Fibroblast of villous mesenchyme (primary cell): Measurements from ENCODE around the gene MUC4. TPM values are rescaled to one million over a fixed set of nuclear protein-coding genes. Genes with fewer than 3 reads are reported as not detected.

Experiments used
- DNase-seq: peaks from one replicate; pipeline ENCODE4 v3.0.0-alpha.2; 2010; ENCODE audit warnings: low read depth
- H3K4me3 ChIP-seq: 2 replicates; pipeline ENCODE4 v1.5.1; 2011; ENCODE audit warnings: low read depth, mild to moderate bottlenecking, low read length
- total RNA-seq: library from RNA; depleted of rRNA; stranded (reverse); fragments of >200 nt; gene quantifications from 2 replicates; pipeline ENCODE4 v1.2.3, GENCODE V29; 2012
- TF ChIP-seq, protein P1 (sequence below): IDR thresholded peaks from 2 replicates; pipeline ENCODE4 v1.5.1; 2012; ENCODE audit warnings: low read depth, mild to moderate bottlenecking, low read length; ENCODE audit not compliant: insufficient read depth

MUC4 gene, protein sequence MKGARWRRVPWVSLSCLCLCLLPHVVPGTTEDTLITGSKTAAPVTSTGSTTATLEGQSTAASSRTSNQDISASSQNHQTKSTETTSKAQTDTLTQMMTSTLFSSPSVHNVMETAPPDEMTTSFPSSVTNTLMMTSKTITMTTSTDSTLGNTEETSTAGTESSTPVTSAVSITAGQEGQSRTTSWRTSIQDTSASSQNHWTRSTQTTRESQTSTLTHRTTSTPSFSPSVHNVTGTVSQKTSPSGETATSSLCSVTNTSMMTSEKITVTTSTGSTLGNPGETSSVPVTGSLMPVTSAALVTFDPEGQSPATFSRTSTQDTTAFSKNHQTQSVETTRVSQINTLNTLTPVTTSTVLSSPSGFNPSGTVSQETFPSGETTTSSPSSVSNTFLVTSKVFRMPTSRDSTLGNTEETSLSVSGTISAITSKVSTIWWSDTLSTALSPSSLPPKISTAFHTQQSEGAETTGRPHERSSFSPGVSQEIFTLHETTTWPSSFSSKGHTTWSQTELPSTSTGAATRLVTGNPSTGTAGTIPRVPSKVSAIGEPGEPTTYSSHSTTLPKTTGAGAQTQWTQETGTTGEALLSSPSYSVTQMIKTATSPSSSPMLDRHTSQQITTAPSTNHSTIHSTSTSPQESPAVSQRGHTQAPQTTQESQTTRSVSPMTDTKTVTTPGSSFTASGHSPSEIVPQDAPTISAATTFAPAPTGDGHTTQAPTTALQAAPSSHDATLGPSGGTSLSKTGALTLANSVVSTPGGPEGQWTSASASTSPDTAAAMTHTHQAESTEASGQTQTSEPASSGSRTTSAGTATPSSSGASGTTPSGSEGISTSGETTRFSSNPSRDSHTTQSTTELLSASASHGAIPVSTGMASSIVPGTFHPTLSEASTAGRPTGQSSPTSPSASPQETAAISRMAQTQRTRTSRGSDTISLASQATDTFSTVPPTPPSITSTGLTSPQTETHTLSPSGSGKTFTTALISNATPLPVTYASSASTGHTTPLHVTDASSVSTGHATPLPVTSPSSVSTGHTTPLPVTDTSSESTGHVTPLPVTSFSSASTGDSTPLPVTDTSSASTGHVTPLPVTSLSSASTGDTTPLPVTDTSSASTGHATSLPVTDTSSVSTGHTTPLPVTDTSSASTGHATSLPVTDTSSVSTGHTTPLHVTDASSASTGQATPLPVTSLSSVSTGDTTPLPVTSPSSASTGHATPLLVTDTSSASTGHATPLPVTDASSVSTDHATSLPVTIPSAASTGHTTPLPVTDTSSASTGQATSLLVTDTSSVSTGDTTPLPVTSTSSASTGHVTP (N-terminal part only)
- not detected in 2 replicates for total RNA-seq

DNA sequence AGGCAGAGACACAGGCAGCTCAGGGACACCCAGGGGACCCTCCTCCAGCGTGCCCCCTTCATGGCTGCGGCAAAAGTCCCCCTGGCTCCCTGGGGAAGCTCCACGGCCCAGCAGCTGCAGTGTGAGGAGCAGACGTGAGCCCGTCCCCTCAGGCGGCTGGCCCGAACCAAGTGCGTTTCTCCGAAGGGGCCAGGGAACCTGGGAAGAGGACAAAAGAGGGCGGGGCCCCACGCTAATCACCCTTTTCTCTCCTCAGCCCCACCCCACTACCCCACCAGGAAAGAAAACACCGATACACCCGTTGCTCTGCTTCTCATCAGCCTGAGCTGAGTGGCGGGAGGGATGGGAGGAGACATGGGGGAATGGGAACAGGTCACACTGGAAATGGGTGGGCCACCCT lies at the start of gene MUC4:
TSS of gene MUC4 (minus strand) at position 174 of the 400 bp plus-strand sequence. CDS start at position 62, 112 bp downstream.
- H3K4me3 ChIP-seq = no peak within 1 kb of the TSS
- TF ChIP-seq, protein P1, sequence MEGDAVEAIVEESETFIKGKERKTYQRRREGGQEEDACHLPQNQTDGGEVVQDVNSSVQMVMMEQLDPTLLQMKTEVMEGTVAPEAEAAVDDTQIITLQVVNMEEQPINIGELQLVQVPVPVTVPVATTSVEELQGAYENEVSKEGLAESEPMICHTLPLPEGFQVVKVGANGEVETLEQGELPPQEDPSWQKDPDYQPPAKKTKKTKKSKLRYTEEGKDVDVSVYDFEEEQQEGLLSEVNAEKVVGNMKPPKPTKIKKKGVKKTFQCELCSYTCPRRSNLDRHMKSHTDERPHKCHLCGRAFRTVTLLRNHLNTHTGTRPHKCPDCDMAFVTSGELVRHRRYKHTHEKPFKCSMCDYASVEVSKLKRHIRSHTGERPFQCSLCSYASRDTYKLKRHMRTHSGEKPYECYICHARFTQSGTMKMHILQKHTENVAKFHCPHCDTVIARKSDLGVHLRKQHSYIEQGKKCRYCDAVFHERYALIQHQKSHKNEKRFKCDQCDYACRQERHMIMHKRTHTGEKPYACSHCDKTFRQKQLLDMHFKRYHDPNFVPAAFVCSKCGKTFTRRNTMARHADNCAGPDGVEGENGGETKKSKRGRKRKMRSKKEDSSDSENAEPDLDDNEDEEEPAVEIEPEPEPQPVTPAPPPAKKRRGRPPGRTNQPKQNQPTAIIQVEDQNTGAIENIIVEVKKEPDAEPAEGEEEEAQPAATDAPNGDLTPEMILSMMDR = no peak
- DNase-seq = no peak

DNA sequence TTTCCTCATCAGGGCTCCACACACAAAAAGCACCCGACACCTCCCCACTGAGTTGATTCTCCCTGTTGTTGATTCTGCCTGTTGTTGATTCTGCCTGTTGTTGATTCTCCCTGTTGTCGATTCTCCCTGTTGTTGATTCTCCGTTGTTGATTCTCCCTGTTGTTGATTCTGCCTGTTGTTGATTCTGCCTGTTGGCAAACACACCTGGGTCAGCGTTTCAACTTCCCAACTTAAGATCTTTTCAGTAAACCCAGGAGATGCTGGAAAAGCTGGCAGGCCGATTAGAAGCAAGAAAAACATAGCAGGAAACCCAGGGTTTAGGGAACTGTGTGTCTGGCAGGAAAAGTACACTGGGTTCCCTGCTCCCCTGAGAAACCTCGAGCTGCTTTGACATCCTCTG lies 48.7 kb upstream of the MUC4 start:
- TF ChIP-seq, protein P1 = no peak
- H3K4me3 ChIP-seq = no peak overlapping the region
- DNase-seq = no peak

DNA sequence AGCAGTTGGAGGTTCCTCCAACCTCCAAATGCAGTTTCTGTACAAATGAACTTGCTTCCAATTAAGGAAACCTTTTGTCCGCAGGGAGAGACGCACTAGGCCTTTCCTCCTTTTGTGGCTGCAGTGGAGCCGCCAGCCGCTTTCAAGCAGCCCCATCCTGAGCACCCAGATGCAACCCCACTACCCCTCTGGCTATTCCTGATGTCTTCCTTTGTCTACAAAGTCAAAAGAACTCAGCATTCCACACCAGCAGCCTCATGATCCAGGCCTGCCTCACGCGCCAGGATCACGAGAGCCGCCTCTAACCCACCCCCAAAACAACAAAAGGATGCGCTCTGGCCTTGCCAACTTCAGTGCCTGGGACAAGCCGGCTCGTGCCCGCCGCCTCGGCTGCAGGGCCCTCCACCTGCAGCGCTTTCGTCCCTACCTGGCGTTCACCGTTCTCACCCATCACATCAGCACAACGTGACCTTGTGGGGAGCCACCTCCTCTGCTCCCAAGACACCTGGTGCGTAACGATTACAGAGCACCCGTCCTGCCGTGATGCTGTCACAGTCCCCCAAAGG lies 48.2 kb upstream of the MUC4 start:
- TF ChIP-seq, protein P1 = no peak
- DNase-seq = no peak

DNA sequence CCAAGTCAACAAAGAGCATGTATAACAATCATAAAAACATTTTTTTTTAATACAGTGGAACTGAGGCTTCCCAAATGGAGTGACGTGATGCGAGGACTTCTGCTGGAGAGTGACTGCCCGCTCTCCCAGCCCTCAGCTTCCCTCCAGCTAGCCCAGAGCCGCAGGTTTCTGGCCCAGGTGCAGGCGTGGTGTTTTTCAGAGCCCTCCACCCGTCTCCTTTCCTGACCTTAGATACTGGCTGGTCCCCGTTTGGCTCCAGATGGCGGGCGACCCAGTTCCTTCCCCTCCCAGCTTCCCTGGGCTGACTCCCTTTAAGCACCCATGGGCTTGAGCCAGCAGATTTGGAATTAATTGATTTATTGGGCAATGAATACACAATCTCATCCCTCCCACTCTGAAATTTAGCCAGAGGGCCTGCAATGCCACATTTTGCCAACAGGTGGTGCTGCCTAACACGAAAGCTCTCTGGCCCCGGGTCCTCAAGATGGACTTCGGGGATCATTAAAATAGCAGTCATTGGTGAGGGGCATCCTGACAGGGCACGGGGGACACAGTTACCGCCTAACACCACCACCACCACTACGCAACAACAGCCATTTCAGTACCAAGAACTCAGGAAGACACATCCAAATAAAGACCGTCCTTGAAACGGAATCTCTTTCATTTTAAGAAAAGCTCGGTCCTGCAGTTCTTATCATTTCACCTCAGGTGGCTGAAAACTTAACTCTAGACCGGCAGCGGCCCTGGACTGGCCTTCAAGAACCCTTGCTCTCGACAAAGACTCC lies 47.5 kb upstream of the MUC4 start:
- no peak overlapping the region for H3K4me3 ChIP-seq
- TF ChIP-seq, protein P1 = peak; percentile 99
- peak; percentile 67 for DNase-seq

More for the DNA sequence above, 48.2 kb upstream of the MUC4 start:
- H3K4me3 ChIP-seq = no peak overlapping the region

DNA sequence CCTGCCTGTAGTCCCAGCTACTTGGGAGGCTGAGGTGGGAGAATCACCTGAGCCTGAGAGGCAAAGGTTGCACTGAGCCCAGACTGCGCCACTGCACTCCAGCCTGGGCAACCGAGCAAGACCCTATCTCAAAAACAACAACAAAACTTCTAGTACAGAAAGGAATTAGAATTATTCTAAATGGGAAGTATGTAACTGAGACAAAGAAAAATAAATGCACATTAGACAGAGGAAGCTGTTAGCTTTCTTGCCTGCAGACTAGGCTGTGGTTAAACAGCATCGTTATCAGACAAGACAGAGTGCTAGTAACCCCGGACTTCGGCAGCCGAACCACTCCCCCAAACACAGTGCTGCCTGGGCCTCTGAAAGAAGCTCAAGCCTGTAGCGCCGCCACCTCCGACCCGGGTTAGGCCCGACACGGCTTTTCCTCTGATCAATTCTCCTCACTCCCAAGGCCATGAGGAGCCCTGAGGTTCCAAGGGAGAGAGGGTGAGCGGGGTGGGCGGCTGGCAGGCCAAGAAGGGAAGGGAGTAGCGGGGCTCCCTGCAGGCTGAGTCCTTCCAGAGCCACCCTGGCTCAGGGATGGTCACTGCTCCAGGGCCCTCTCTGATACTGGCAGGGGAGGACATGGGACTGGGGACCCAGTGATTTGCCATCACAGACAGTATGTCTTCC lies 44.8 kb upstream of the MUC4 start:
- no peak overlapping the region for H3K4me3 ChIP-seq
- no peak for DNase-seq
- TF ChIP-seq, protein P1 = no peak
